A549 (cell line): Measurements from ENCODE around the gene SLC24A3. TPM values are rescaled to one million over a fixed set of nuclear protein-coding genes. Genes with fewer than 3 reads are reported as not detected.

Source experiments
- ATAC-seq, 2 experiments: fragments of 200-7000 bp in 1 of 2; fragments of >200 bp in 1 of 2; cut with Nextera tagmentation in 1 of 2; cut with Tn5 transposase in 1 of 2; 3 replicates each; pipeline versions ENCODE4 v1.8.0 to v1.9.1; 2018 to 2020; ENCODE audit warnings: mild to moderate bottlenecking in 1 of 2, moderate library complexity in 1 of 2
- CTCF ChIA-PET: fragments of 300-600 bp; sonication (Branson Sonifier 250); formaldehyde crosslinking; extraction: SDS; loops from one replicate; lab custom pipeline; 2021; ENCODE audit warnings: antibody characterized with exemption, inconsistent platforms; lab: Yijun Ruan, JAX
- POLR2A ChIA-PET: fragments of 350-600 bp; formaldehyde crosslinking; extraction: SDS; loops from one replicate; lab custom pipeline; 2021; ENCODE audit warnings: antibody characterized with exemption, inconsistent platforms; lab: Yijun Ruan, JAX
- DNase-seq, 2 experiments: peaks; one replicate each; pipeline versions ENCODE4 v3.0.0 to v3.0.0-alpha.2; 2011 to 2016; ENCODE audit warnings: low read depth in 1 of 2, low spot score in 1 of 2
- FAIRE-seq: peaks from 2 replicates; lab custom pipeline; 2011; peaks lifted over from hg19 to GRCh38; lab: Jason Lieb, UNC
- H3K27ac ChIP-seq, 2 experiments: fragments of >200 bp; sonication (Bioruptor Twin); formaldehyde crosslinking; 3 replicates each; pipeline ENCODE4 v1.5.1; 2016 to 2017
- H3K4me1 ChIP-seq: fragments of >200 bp; sonication (Bioruptor Twin); formaldehyde crosslinking; 3 replicates; pipeline ENCODE4 v1.6.1; 2016
- H3K4me2 ChIP-seq: fragments of >200 bp; sonication (Bioruptor Twin); formaldehyde crosslinking; 3 replicates; pipeline ENCODE4 v1.6.1; 2016
- H3K4me3 ChIP-seq: fragments of >200 bp; sonication (Bioruptor Twin); formaldehyde crosslinking; 3 replicates; pipeline ENCODE4 v1.5.1; 2016
- H3K9me3 ChIP-seq: fragments of >200 bp; sonication (Bioruptor Twin); formaldehyde crosslinking; 3 replicates; pipeline ENCODE4 v1.6.1; 2016
- BHLHE40 ChIP-seq: IDR thresholded peaks from 2 replicates; pipeline ENCODE4 v1.6.1; 2012; ENCODE audit warnings: low read depth, low read length, inconsistent platforms
- CBX8 ChIP-seq: fragments of 200-600 bp; sonication (generic); IDR thresholded peaks from 2 replicates; pipeline ENCODE4 v1.6.1; 2016
- EHF ChIP-seq: fragments of 250-450 bp; sonication (Bioruptor Pico); IDR thresholded peaks from 2 replicates; pipeline ENCODE4 v1.5.0; 2020; ENCODE audit warnings: mild to moderate bottlenecking
- EHMT2 ChIP-seq: fragments of 200-600 bp; sonication (generic); IDR thresholded peaks from 2 replicates; pipeline ENCODE4 v1.6.1; 2016; ENCODE audit warnings: antibody characterized with exemption, low read depth, mild to moderate bottlenecking, moderate library complexity
- ELK1 ChIP-seq: fragments of 150-350 bp; IDR thresholded peaks from 2 replicates; pipeline ENCODE4 v1.6.1; 2014; ENCODE audit warnings: low read depth, mild to moderate bottlenecking, low read length
- HDAC2 ChIP-seq: fragments of 200-600 bp; sonication (generic); IDR thresholded peaks from 2 replicates; pipeline ENCODE4 v1.6.1; 2016
- HEYL ChIP-seq: fragments of 250-450 bp; sonication (Bioruptor Pico); IDR thresholded peaks from 2 replicates; pipeline ENCODE4 v1.8.0; 2021; ENCODE audit warnings: mild to moderate bottlenecking, moderate library complexity
- HOXB5 ChIP-seq: fragments of 250-450 bp; sonication (Bioruptor Pico); IDR thresholded peaks from 2 replicates; pipeline ENCODE4 v1.5.0; 2020; ENCODE audit warnings: mild to moderate bottlenecking, moderate library complexity
- KDM1A ChIP-seq: fragments of 200-600 bp; sonication (generic); IDR thresholded peaks from 2 replicates; pipeline ENCODE4 v1.6.1; 2016; ENCODE audit warnings: low read depth, mild to moderate bottlenecking
- MYC ChIP-seq: IDR thresholded peaks from 2 replicates; pipeline ENCODE4 v1.6.1; 2012; ENCODE audit warnings: mild to moderate bottlenecking, inconsistent platforms, low read length, improper control_type of control experiment, borderline replicate concordance
- NR3C1 ChIP-seq: fragments of >200 bp; sonication (Bioruptor Twin); formaldehyde crosslinking; IDR thresholded peaks from 3 replicates; pipeline ENCODE4 v1.6.1; 2017
- PBX3 ChIP-seq: IDR thresholded peaks from 2 replicates; pipeline ENCODE4 v1.6.1; 2012
- PHF8 ChIP-seq: fragments of 200-600 bp; sonication (generic); IDR thresholded peaks from 2 replicates; pipeline ENCODE4 v1.6.1; 2016; ENCODE audit warnings: low read depth, mild to moderate bottlenecking, antibody characterized with exemption, moderate library complexity, borderline replicate concordance
- POLR2A ChIP-seq: IDR thresholded peaks from 2 replicates; pipeline ENCODE4 v1.6.1; 2012; ENCODE audit warnings: mild to moderate bottlenecking, low read length
- RARB ChIP-seq: fragments of 250-450 bp; sonication (Bioruptor Pico); IDR thresholded peaks from 2 replicates; pipeline ENCODE4 v1.8.0; 2021; ENCODE audit warnings: mild to moderate bottlenecking, moderate library complexity
- REST ChIP-seq: fragments of 200-600 bp; sonication (generic); IDR thresholded peaks from 2 replicates; pipeline ENCODE4 v1.6.1; 2016; ENCODE audit warnings: antibody characterized with exemption, mild to moderate bottlenecking, moderate library complexity
- RFX5 ChIP-seq: fragments of 450-650 bp; IDR thresholded peaks from 2 replicates; pipeline ENCODE4 v1.7.1; 2014; ENCODE audit warnings: antibody characterized with exemption, mild to moderate bottlenecking, moderate library complexity
- SMC3 ChIP-seq: fragments of >200 bp; sonication (Bioruptor Twin); formaldehyde crosslinking; IDR thresholded peaks from 3 replicates; pipeline ENCODE4 v1.6.1; 2018; ENCODE audit warnings: inconsistent platforms
- TFCP2L1 ChIP-seq: fragments of 250-450 bp; sonication (Bioruptor Pico); IDR thresholded peaks from 2 replicates; pipeline ENCODE4 v1.5.0; 2021; ENCODE audit warnings: mild to moderate bottlenecking
- TP53 ChIP-seq: fragments of 250-450 bp; sonication (Bioruptor Pico); IDR thresholded peaks from 2 replicates; pipeline ENCODE4 v1.5.0; 2021; ENCODE audit warnings: mild to moderate bottlenecking, moderate library complexity
- ZNF302 ChIP-seq: fragments of 250-450 bp; sonication (Bioruptor Pico); IDR thresholded peaks from 2 replicates; pipeline ENCODE4 v1.9.0; 2021; ENCODE audit warnings: inconsistent platforms, mild to moderate bottlenecking, moderate library complexity
- WGBS: methylation state at CpG from one replicate; pipeline ENCODE4 v1.1.6; 2017; ENCODE audit errors: missing lambda C conversion rate; 5-methylcytosine and 5-hydroxymethylcytosine counted together
- polyA plus RNA-seq, 4 experiments: library from polyadenylated mRNA; depleted of rRNA in 3 of 4; stranded (reverse); fragments of >200 nt; fragmentation: RNase III in 1 of 4; extraction: RNeasy Plus Mini Kit Qiagen cat#74134 plus additional on column Dnase treatment in 1 of 4; gene quantifications; 2 replicates in 3 of 4; 3 replicates in 1 of 4; pipeline ENCODE4 v1.2.3, GENCODE V29; 2011 to 2017
- TF ChIP-seq, protein P1 (sequence below): fragments of 250-450 bp; sonication (Bioruptor Pico); IDR thresholded peaks from 2 replicates; pipeline ENCODE4 v1.5.0; 2020; ENCODE audit warnings: low read depth, mild to moderate bottlenecking, moderate library complexity
- TF ChIP-seq, protein P2 (sequence below): fragments of 250-450 bp; sonication (Bioruptor Pico); IDR thresholded peaks from 2 replicates; pipeline ENCODE4 v1.5.0; 2021; ENCODE audit warnings: mild to moderate bottlenecking, moderate library complexity, borderline replicate concordance
- TF ChIP-seq, protein P3 (sequence below): fragments of >200 bp; sonication (Bioruptor Twin); formaldehyde crosslinking; IDR thresholded peaks from 2 replicates; pipeline ENCODE4 v1.6.1; 2016

Gene SLC24A3
- polyA plus RNA-seq, 2 of the 4 experiments (the other 2 are of a cell fraction) = 0.08 TPM; not detected in 1

DNA sequence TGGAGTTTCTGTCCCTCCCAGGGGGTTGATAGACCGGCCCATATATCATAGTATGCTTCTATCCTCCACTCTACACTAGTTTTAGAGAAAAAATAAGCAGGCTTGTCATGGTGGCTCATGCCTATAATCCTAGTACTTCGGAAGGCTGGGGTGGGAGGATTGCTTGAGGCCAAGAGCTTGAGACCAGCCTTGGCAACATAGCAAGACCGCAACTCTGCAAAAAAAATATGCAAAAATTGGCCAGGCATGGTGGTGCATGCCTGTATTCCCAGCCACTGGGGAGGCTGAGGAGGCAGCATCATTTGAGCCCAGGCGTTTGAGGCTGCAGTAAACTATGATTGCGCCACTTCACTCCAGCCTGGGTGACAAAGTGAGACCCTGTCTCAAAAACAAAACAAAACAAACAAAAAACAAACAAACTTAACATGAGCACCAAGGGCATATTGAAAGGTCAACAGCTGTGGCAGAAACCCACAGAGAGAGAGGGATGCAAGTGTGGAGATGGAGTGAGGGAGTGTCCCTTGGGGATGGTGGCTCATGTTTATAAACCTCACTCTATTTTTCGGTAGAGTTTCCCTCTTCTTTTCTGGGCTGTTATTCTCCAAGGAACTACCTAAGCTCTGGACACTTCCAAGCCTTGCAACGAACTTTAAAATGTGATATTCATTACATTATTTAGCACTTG, 24.1 kb downstream of the SLC24A3 start:
- no peak overlapping the region for H3K4me2 ChIP-seq
- ATAC-seq (no peak), DNase-seq (no peak), FAIRE-seq (no peak)
- CTCF ChIA-PET = interaction anchor here (1.4 kb wide), 1 partner anchor 30 kb away, joined by 3 read pairs; no protein-coding TSS in a partner anchor
- POLR2A ChIA-PET = no interaction called here
- no peak overlapping the region for H3K27ac ChIP-seq
- H3K4me1 ChIP-seq = no peaks in the 10 kb centered on the region
- WGBS = 12% methylated on average over 7 of the region's 7 CpGs
- no peaks in the 10 kb centered on the region for H3K9me3 ChIP-seq
- no peak overlapping the region for H3K4me3 ChIP-seq
- TF ChIP-seq PBX3 (no peak), KDM1A (no peak), HEYL (CRISPR knock-in tag) (no peak), TP53 (CRISPR knock-in tag) (no peak), EHF (no peak), MYC (no peak), RARB (CRISPR knock-in tag) (no peak), RFX5 (no peak), SMC3 (no peak), ZNF302 (CRISPR knock-in tag) (no peak)
- TF ChIP-seq, protein P1, sequence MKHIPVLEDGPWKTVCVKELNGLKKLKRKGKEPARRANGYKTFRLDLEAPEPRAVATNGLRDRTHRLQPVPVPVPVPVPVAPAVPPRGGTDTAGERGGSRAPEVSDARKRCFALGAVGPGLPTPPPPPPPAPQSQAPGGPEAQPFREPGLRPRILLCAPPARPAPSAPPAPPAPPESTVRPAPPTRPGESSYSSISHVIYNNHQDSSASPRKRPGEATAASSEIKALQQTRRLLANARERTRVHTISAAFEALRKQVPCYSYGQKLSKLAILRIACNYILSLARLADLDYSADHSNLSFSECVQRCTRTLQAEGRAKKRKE (CRISPR knock-in tag) = no peak
- TF ChIP-seq, protein P2, sequence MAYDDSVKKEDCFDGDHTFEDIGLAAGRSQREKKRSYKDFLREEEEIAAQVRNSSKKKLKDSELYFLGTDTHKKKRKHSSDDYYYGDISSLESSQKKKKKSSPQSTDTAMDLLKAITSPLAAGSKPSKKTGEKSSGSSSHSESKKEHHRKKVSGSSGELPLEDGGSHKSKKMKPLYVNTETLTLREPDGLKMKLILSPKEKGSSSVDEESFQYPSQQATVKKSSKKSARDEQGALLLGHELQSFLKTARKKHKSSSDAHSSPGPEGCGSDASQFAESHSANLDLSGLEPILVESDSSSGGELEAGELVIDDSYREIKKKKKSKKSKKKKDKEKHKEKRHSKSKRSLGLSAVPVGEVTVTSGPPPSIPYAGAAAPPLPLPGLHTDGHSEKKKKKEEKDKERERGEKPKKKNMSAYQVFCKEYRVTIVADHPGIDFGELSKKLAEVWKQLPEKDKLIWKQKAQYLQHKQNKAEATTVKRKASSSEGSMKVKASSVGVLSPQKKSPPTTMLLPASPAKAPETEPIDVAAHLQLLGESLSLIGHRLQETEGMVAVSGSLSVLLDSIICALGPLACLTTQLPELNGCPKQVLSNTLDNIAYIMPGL = no peak
- TF ChIP-seq, all 56 proteins: peak for 0

DNA sequence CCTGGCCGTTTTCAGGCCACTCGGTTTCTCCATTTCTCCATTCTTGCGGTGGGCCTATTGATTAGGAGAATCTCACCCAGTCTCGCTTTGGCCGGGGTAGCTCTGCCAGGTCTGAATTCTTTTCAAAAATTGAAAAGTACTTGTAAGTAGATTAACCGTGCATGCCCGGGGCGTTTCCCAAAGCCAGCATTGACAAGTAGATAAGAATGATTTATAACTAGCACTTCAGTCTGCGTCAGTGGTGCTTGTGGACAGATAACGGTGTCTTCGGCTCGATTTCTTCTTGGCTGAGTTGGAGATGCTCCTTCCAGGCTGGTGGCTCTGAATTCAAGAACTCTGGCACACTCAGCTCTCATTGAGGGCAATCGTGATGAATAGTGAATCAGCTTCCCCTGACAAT, 29.0 kb downstream of the SLC24A3 start:
- TF ChIP-seq, protein P3, sequence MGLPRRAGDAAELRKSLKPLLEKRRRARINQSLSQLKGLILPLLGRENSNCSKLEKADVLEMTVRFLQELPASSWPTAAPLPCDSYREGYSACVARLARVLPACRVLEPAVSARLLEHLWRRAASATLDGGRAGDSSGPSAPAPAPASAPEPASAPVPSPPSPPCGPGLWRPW = no peak
- TF ChIP-seq HDAC2 (no peak), RARB (CRISPR knock-in tag) (no peak)
- Histone ChIP-seq H3K4me2 (no peak overlapping the region), H3K4me3 (no peak overlapping the region), H3K27ac (no peak overlapping the region), H3K4me1 (no peaks in the 10 kb centered on the region), H3K9me3 (no peaks in the 10 kb centered on the region)
- ATAC-seq (no peak), DNase-seq (no peak), FAIRE-seq (no peak)
- WGBS = 16% methylated on average over 13 of the region's 13 CpGs
- ChIA-PET CTCF (interaction anchor here (1.0 kb wide), 2 partner anchors 9 to 10 kb away, joined by 3 to 4 read pairs; no protein-coding TSS in a partner anchor), POLR2A (no interaction called here)

DNA sequence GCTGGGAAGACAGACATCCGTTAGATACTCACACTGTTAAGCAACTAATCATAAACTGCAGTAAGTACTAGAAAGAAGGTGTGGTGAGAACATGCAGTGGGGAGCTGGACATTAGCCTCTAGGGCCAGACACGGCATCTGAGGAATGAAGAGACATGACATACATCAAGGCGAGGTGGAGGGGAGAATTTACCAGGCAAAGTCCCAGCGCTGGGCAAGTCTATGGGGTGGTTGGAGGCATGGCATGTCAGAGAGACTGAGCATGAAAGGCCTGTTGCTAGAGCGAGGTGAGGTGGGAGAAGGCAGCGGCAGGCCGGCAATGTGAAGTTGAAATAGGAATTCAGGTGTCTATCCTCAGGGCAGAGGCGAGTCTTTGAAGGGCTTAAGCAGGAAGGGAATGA, 31.8 kb downstream of the SLC24A3 start:
- Histone ChIP-seq H3K9me3 (no peaks in the 10 kb centered on the region), H3K27ac (no peak overlapping the region), H3K4me1 (no peaks in the 10 kb centered on the region), H3K4me2 (no peak overlapping the region), H3K4me3 (no peak overlapping the region)
- ChIA-PET POLR2A (no interaction called here), CTCF (interaction anchor here (1.3 to 1.4 kb wide), 2 partner anchors 13 to 17 kb away, joined by 3 to 5 read pairs; no protein-coding TSS in a partner anchor)
- no peak for FAIRE-seq
- WGBS = 18% methylated on average over 8 of the region's 8 CpGs
- no peak for TF ChIP-seq CBX8
- no peak for TF ChIP-seq POLR2A
- no peak for TF ChIP-seq ELK1
- TF ChIP-seq HOXB5 (CRISPR knock-in tag) = no peak
- TF ChIP-seq TFCP2L1 (CRISPR knock-in tag) = no peak
- TF ChIP-seq, protein P1 (CRISPR knock-in tag) = no peak
- no peak for TF ChIP-seq NR3C1
- TF ChIP-seq EHMT2 = no peak
- no peak for TF ChIP-seq BHLHE40
- no peak for TF ChIP-seq TP53 (CRISPR knock-in tag)
- no peak for TF ChIP-seq REST
- no peak for TF ChIP-seq PHF8
- DNase-seq = no peak
- ATAC-seq = no peak
